ENCODE measurements around the gene CCER1. TPM values are rescaled to one million over a fixed set of nuclear protein-coding genes. Genes with fewer than 3 reads are reported as not detected.

The CCER1 gene
- total and polyA plus RNA-seq, 2 donors (not counting 1 experiment from before 2014, with no cell fraction given) = not detected

DNA sequence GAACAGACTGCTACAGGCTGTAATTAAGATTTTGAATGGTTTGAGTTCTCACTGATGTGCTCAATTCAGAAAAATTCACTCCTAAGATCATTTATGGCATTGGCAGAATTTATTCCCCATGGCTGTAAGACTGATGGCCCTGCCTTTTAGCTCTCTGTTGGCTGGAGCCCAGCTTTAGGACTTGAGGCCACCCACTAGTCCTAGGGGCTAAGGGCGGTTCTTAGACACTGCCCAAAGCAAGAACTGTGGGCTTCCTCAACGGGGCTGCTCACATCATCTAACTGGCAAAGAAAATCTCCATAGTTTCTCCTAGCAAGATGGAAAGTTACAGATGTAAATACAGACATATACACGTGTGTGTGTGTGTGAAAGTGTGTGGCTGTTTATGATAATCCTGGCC, 3.4 kb upstream of the CCER1 start:
- no peak overlapping the region for H3K4me2 ChIP-seq (replicated peaks; ENCODE audit: low read depth, low read length, poor library complexity, severe bottlenecking)
- no peaks in the 10 kb centered on the region for H3K4me1 ChIP-seq (ENCODE audit: control insufficient read depth in 2 of 2, insufficient read depth in 2 of 2, low read length in 2 of 2)
- Mint-ChIP-seq H3K4me3 (no peak overlapping the region), H3K9me3 (ENCODE audit: insufficient read depth) (no peaks in the 10 kb centered on the region), H3K27ac (no peak overlapping the region), H3K4me1 (no peaks in the 10 kb centered on the region), H3K27me3 (peaks cover 2% of the 10 kb centered on the region)
- no peak overlapping the region for H2AFZ ChIP-seq (ENCODE audit: insufficient read depth, low read depth, low read length, poor library complexity, severe bottlenecking)
- ATAC-seq (ENCODE audit: low read depth) = no peak
- H3K9me3 ChIP-seq (ENCODE audit: control extremely low read depth in 1 of 3, control insufficient read depth in 2 of 3, insufficient read depth in 1 of 3, low read length in 2 of 3) = peaks cover 0 to 16% (median 0%) of the 10 kb centered on the region in 3 donors
- no peaks in the 10 kb centered on the region for H4K20me1 ChIP-seq (ENCODE audit: control insufficient read depth, insufficient read depth, low read length, poor library complexity, severe bottlenecking)
- H3K27ac ChIP-seq (ENCODE audit: low read length in 2 of 2) = no peak overlapping the region
- WGBS (ENCODE audit: insufficient coverage) = 100% methylated on average over 2 of the region's 3 CpGs
- no peaks in the 10 kb centered on the region for H3K36me3 ChIP-seq (replicated peaks in 1 of 2; ENCODE audit: control extremely low read depth in 1 of 2, control insufficient read depth in 1 of 2, extremely low read depth in 1 of 2, insufficient read depth in 2 of 2, low read length in 1 of 2)
- no peak overlapping the region for H3K9ac ChIP-seq (ENCODE audit: low read length)
- no peaks in the 10 kb centered on the region for H3K27me3 ChIP-seq (replicated peaks in 1 of 4; ENCODE audit: control extremely low read depth in 1 of 4, control insufficient read depth in 3 of 4, insufficient read depth in 4 of 4, low read length in 3 of 4)
- POLR2A ChIA-PET = no interaction called here
- DNase-seq = no peak
- TF ChIP-seq, protein P1, sequence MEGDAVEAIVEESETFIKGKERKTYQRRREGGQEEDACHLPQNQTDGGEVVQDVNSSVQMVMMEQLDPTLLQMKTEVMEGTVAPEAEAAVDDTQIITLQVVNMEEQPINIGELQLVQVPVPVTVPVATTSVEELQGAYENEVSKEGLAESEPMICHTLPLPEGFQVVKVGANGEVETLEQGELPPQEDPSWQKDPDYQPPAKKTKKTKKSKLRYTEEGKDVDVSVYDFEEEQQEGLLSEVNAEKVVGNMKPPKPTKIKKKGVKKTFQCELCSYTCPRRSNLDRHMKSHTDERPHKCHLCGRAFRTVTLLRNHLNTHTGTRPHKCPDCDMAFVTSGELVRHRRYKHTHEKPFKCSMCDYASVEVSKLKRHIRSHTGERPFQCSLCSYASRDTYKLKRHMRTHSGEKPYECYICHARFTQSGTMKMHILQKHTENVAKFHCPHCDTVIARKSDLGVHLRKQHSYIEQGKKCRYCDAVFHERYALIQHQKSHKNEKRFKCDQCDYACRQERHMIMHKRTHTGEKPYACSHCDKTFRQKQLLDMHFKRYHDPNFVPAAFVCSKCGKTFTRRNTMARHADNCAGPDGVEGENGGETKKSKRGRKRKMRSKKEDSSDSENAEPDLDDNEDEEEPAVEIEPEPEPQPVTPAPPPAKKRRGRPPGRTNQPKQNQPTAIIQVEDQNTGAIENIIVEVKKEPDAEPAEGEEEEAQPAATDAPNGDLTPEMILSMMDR (IDR thresholded peaks at IDR 0.05) = no peak
- TF ChIP-seq EZH2 (IDR thresholded peaks at IDR 0.05; ENCODE audit: borderline replicate concordance, insufficient read depth, low read depth, low read length, poor library complexity, severe bottlenecking) = no peak
- CTCF ChIA-PET = interaction anchor here (0.6 to 2.9 kb wide), 2 partner anchors 11 to 15 kb away, joined by 3 to 22 read pairs; no protein-coding TSS in a partner anchor
- no peaks in the 10 kb centered on the region for H3K79me2 ChIP-seq (ENCODE audit: control insufficient read depth, insufficient read depth, low read length)
- no peak overlapping the region for H3K4me3 ChIP-seq (ENCODE audit: control extremely low read depth in 1 of 5, extremely low read depth in 1 of 5, insufficient read depth in 1 of 5, low read depth in 2 of 5, low read length in 4 of 5)
- intact Hi-C loops (cut with micrococcal nuclease) = loop anchor here (2.0 kb wide), 1 partner anchor 1942 kb away; no protein-coding TSS in a partner anchor

GRCh38 chr12:90954428-90954827, 548 bp downstream of the CCER1 start:
- Mint-ChIP-seq H3K27ac (no peak overlapping the region), H3K27me3 (peaks cover 6% of the 10 kb centered on the region), H3K9me3 (ENCODE audit: insufficient read depth) (no peaks in the 10 kb centered on the region), H3K4me3 (no peak overlapping the region), H3K4me1 (no peaks in the 10 kb centered on the region)
- H3K27me3 ChIP-seq (replicated peaks in 1 of 4; ENCODE audit: control extremely low read depth in 1 of 4, control insufficient read depth in 3 of 4, insufficient read depth in 4 of 4, low read length in 3 of 4) = no peaks in the 10 kb centered on the region
- intact Hi-C loops (cut with micrococcal nuclease) = no loop called here
- no peak overlapping the region for H3K4me3 ChIP-seq (ENCODE audit: control extremely low read depth in 1 of 5, extremely low read depth in 1 of 5, insufficient read depth in 1 of 5, low read depth in 2 of 5, low read length in 4 of 5)
- H3K4me1 ChIP-seq (ENCODE audit: control insufficient read depth in 2 of 2, insufficient read depth in 2 of 2, low read length in 2 of 2) = no peaks in the 10 kb centered on the region
- no peak overlapping the region for H3K9ac ChIP-seq (ENCODE audit: low read length)
- ATAC-seq (ENCODE audit: low read depth) = no peak
- no peak for DNase-seq
- ChIA-PET POLR2A (no interaction called here), CTCF (interaction anchor here (1.4 kb wide), 1 partner anchor 12 kb away, joined by 3 read pairs; no protein-coding TSS in a partner anchor)
- TF ChIP-seq, protein P1 (IDR thresholded peaks at IDR 0.05) = no peak
- no peak for TF ChIP-seq EZH2 (IDR thresholded peaks at IDR 0.05; ENCODE audit: borderline replicate concordance, insufficient read depth, low read depth, low read length, poor library complexity, severe bottlenecking)
- H3K9me3 ChIP-seq (ENCODE audit: control extremely low read depth in 1 of 3, control insufficient read depth in 2 of 3, insufficient read depth in 1 of 3, low read length in 2 of 3) = peaks cover 0 to 16% (median 0%) of the 10 kb centered on the region in 3 donors
- no peaks in the 10 kb centered on the region for H3K79me2 ChIP-seq (ENCODE audit: control insufficient read depth, insufficient read depth, low read length)
- WGBS (ENCODE audit: insufficient coverage) = 96% methylated on average over 25 of the region's 25 CpGs
- no peak overlapping the region for H2AFZ ChIP-seq (ENCODE audit: insufficient read depth, low read depth, low read length, poor library complexity, severe bottlenecking)
- H3K4me2 ChIP-seq (replicated peaks; ENCODE audit: low read depth, low read length, poor library complexity, severe bottlenecking) = no peak overlapping the region
- H3K27ac ChIP-seq (ENCODE audit: low read length in 2 of 2) = no peak overlapping the region
- H4K20me1 ChIP-seq (ENCODE audit: control insufficient read depth, insufficient read depth, low read length, poor library complexity, severe bottlenecking) = no peaks in the 10 kb centered on the region
- H3K36me3 ChIP-seq (replicated peaks in 1 of 2; ENCODE audit: control extremely low read depth in 1 of 2, control insufficient read depth in 1 of 2, extremely low read depth in 1 of 2, insufficient read depth in 2 of 2, low read length in 1 of 2) = no peaks in the 10 kb centered on the region

Measured in B cell (primary cell).